Effector CD8-positive, alpha-beta T cell (primary cell): Measurements from ENCODE around the gene SLC39A7.

Source experiments
- DNase-seq: peaks from one replicate; lab custom pipeline; 2025; lab: John Stamatoyannopoulos, UW
- total RNA-seq, 4 experiments: gene quantifications; one replicate each; lab custom pipeline; 2026; lab: John Stamatoyannopoulos, UW

SLC39A7 gene, protein sequence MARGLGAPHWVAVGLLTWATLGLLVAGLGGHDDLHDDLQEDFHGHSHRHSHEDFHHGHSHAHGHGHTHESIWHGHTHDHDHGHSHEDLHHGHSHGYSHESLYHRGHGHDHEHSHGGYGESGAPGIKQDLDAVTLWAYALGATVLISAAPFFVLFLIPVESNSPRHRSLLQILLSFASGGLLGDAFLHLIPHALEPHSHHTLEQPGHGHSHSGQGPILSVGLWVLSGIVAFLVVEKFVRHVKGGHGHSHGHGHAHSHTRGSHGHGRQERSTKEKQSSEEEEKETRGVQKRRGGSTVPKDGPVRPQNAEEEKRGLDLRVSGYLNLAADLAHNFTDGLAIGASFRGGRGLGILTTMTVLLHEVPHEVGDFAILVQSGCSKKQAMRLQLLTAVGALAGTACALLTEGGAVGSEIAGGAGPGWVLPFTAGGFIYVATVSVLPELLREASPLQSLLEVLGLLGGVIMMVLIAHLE
- total RNA-seq: 75.9 to 88.3 (median 82.4) reads per million in 4 experiments

DNA sequence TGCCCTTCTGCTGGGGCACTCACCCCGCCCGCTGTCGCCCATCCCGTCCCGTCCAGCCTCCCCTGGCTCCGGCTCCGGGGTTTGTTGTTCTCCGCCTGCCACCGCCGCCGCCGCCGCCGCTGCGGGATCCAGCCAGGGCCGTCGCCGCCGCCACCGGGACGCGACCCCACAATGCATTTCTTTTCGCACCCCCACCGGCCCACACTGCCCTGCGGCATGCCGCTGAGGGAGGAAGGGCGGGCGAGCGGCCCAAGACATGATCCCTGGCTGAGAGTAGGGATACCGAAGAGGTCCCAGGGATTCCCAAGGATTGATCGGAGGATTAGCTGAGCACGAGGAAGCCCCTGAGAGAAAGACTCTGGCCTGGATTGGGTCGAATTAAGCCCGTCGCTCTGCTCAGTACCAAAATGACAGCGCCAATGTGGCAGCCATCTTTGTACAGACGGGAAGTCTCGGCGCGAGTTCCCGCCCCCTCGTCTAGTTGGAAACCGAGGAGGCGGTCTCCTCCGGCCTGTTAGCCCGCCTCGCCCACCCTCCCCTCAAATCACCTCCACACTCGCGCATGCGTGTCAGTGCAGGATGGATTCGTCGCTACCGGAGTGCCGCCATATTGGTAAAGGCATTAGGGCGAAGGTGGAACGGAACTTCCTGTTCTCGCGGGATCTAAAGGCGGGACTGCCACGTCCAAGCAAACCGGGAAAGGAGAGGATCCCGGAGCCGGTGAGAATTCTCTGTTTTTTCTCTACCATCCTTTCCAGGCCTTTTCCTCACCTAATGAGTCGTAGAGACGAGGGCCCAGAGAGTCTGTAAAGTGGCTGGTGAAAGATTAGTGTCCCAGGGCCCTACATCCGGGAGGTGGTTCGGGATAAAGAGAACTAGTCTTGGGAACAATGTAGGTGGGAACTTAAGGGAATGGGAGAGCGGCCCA, at the start of gene SLC39A7, which contains the start of gene RXRB:
TSS of gene SLC39A7 (plus strand) at position 649 of the 928 bp plus-strand sequence. CDS start 379 bp downstream, outside the sequence.
TSS of gene RXRB (minus strand) at position 447 of the 928 bp plus-strand sequence. CDS start at position 258, 189 bp downstream.
- DNase-seq: peak; percentile 99

DNA sequence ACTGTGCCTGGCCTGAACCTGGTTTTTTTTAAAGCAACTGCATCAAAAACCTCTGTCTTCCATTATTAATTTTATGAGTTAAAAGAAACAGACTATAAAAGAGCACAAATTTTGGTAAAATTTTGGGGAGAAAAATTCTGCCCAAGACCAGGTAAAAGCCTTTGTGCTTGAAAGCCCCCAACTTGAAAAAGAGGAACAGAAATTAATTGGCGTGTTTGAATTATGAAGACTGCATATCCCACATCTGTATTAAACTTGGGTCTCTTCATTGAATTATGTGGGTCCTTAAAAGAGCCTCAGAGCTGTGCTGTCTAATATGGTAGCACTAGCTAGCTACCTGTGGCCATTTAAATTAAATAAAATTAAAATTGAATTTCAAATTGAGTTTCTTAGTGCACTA, 49.6 kb upstream of the SLC39A7 start:
- DNase-seq: no peak

DNA sequence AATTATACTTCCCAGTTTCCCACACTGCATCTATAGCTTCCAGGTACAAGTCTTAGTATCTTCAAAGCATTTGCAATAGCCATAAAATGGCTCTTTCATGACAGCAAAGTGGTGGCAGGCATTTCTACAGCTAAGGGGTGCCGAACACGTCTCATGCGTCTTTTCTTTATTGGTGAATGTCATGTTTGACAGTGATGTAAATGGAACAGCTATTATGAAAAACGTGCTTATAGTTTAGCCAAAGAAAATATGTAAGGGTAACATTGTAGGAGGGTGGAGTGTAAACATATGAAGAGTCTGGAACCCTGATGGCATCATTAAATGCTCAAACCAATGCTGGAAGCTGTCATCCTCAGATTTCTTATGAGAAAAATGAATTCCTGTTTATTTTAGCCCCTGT, 46.3 kb upstream of the SLC39A7 start:
- DNase-seq: no peak

DNA sequence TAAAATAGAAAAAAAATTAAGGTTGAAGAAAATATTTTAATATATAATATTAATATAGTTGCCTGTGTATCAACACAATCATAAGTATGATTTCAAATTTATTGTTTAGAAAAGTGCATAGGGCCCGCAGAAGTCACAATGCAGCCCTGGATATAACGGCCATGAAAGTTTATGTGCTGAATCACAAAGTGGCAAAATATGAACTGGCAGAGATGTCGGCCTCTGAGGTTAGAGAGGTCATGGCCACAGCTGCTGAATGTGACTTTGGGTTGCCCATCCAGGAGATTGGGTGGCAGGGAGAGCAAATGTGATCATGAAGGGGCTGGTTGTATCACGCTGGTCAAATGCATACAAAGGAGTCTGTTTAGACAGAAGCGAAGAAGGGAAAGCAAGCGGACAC, 44.1 kb upstream of the SLC39A7 start:
- no peak for DNase-seq

DNA sequence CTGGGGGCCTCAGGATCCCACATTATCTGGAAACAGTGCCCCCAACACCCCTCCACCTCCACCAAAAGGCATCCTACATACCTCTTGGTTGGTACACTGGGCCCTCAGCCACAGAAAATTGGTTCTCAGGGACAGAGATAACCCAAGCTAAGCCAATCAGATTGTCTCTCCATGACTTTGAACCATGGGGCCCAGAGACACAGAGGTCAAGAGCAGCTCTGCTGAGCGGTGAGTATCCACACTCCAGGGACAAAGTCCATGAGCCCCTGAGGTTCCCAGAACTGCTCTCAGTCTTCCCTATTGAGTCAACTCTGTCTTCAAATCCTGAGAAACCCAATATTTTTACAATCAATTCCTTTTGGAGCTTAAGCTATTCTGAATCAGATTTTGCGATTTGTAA, 43.7 kb upstream of the SLC39A7 start:
- no peak for DNase-seq

DNA sequence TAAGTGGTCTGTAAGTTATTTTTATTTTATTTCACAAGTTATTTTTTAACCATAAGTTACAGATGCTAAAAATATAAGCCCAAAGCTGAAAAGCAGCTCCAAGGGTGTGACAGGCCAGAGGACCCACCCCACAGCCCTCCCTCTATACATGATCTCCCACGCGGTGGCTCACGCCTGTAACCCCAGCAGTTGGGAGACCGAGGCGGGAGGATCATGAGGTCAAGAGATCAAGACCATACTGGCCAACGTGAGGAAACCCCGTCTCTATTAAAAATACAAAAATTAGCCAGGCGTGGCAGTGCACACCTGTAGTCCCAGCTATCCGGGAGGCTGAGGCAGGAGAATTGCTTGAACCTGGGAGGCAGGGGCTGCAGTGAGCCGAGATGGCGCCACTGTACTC, 40.6 kb upstream of the SLC39A7 start:
- no peak for DNase-seq

DNA sequence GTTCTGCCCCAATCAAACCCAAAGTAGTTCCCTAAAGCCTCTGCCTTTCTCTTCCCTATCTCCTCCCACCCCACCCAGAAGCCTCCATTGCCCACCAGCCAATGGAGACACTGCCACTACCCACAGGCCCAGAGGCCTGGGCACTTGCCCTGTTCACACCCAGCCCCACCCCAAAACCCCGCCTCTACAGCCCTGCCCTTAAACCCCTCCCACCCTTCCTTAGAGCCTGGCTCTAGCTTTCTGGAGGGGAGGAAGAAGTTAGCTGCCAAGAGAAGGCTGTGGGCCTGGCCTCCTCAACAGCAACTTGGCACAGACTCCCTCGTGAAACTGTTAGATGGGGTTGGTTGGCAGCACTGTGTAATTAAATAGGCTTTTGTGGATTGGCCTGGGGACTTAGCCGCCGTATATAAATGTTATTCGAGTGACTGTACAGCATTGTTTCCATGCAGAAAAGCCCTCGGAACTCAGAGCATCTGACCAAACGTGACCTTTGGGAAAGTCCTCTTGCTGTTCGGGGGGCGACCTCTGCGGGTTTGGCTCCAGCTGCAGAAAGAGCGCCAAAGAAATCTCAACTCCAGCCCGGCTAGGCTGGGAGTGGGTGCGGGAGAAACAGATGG, 39.8 kb upstream of the SLC39A7 start:
- DNase-seq: no peak

DNA sequence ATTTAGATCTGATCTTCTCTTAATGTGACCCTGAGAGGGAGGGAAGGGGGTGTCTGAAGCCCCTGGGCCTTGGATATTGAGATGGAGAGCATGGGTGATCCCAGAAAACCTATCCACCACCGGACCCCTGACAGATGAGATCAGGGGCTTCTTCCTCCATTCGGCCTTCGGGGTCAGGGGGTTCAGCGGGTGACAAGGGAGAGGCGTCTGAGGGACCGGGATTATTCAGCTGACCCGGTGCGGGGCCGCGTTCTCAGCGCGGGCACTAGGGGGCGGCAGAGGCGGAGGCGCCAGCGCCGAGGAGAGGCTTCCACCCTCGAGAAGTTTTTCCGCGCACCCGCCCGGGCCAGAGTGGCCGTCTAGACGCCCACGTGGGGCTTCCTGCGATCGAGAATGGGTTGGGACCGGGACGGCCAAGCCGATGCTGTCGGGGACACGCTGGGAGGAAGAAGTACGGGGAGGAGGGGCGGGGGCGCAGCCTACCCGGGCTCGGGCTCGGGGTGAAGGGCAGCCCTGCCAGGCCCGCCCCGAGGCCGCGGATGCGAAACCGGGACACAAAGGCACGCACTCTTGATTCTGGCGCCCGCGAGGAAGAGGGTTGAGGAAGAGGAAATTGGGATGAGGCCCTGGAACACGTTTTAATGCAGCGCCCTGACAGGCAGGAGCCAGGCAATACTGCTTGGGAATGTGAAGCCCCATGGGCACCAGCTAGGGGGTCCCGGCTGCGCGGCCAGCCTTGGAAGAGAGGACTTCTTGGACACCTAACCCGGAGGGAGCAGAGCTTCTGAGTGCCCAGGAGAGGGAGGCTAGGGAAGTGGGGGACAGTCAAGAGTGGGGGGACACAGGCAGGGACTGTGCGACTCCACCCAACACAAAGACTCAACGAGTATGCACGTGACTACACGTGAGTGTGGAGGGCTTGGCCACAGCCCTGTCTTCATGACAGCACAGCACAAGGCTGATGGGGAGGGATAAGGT, 39.0 kb upstream of the SLC39A7 start:
- DNase-seq: peak; percentile 76

DNA sequence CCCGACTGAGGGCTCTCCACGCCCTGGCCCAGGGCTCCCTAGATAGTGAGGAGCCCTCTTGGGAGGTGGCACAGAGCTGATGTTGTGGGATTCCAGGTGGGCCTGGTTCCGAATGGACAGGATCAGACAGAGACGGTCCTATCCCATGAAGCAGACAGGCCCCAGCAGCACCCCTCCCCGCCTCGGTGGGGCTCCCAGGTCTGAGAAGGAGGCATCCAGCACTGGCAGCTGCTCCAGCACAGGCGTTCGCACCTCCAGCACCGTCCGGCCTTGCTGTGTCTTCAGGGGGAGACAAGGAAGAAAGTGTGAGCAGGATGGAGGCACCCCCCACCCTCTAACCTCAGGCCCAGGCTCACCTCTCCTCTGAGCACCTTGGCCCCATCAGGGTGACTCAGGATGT, 37.1 kb upstream of the SLC39A7 start:
- DNase-seq: no peak

DNA sequence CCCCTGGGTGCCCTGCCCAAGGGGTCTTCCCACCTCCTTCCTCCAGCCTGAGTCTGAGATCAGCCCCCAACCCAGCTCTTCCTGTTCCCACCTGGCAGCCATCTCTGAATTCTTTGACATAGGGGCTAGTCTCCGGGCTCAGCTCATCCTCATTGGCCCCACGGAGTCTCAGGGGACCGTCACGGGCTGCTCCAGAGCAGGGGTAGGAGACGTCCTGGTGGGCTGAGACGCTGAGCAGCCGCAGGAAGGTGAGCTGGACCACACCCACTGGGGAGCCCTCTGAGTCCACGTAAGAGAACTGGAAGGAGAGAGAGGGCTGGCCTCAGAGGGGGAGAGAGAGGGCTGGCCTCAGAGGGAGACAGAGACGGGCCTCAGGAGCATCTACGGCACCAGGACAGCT, 36.5 kb upstream of the SLC39A7 start:
- no peak for DNase-seq

DNA sequence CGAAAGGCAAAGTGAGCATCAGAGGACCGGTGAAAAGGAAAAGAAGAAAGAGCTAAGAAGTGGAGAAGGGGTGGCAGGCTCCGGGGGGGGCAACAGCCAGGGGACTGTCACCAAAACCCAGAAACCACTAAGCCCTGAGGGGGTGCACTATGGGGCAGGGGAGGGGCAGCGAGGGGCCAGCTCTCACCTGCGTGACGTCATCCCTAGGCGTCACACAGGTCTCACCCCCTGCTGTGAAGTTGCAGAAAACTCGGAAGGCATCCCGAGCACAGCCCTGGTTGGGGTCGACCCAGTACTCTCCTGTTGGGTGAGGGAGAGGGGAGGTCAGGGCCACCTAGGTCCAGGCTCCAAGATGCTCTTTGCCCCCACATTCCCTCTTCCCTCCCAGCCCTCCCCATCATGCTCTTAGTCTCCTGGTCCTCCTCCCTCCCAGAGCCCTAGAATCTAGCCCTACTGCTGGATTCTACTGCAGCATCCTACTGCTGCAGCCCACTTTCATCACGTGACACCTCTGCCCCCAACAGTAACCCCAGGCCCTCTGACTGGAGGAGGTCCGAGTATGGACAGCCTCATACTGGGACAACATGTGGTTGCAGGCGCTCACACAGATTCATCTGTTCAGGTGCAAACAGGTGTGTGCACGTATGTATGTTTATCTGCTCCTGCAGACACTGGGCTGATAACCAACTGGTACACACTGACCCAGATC, 35.8 kb upstream of the SLC39A7 start:
- no peak for DNase-seq

DNA sequence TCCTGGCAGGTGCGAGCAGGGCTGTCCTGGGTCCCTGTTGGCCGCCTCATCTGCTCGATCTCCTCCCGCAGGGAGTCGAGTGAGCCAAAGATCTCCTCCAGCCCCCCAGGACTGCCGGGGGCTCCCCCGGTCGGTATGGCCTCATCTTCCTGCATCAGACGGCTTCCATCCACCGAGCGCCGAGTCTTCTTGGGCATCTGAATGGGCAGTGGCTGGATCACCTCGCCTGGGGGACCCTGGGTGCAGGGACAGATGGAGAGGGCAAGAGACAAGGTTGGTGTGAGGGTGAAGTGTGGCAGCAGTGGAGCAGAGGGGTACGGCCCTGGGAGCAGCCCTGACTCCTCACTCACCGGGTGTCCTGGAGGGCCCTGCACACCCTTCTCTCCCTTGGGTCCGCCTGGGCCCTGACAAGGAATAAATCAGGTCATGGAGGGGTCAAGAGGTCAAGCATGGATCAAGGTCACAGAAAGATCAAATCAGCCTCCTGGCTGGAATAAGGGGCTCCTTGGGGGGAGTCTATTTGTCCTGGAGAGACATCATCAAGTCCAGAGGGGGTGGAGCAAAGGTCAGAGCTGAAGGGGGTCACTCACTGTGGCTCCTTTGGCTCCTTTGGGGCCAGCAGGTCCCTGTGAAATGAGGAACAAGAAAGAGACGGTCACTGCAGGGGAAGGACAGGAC, 34.9 kb upstream of the SLC39A7 start:
- no peak for DNase-seq

DNA sequence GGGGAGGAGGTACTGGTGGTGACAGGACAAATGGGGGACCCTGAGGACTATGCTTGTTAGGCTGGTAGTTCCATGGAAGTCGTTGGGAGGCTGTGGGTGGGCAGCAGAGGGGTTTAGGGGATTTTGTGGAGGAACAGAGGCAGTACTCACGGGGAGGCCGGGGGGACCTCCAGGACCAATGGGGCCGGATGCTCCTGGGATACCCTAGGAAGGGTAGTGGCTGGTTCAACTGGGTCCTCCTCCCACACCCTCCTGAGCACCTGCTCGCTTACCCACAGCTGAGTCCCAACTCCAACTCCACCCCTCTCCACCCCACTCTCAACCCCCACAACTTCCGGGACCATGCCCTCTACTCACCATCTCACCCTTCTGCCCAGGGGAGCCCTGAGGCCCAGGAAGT, 34.3 kb upstream of the SLC39A7 start:
- no peak for DNase-seq

DNA sequence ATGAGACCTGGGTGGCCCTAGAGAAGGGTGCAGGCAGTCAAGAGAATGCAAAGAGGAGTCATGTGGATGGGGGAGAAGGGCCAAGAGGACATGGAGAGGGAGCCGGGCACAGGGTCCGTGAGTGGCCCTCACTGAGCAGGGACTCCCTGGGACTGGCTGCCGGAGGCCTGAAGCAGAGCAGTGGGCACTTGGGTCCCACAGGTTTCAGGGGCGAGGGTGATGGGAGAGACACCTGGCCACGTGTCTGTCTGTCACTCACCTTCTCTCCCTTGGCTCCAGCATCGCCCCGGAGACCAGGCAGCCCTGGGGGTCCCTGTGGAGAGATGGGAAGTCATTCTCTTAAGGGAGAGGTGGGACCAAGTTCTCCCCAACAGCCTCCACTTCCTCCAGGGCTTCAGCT, 33.9 kb upstream of the SLC39A7 start:
- no peak for DNase-seq

DNA sequence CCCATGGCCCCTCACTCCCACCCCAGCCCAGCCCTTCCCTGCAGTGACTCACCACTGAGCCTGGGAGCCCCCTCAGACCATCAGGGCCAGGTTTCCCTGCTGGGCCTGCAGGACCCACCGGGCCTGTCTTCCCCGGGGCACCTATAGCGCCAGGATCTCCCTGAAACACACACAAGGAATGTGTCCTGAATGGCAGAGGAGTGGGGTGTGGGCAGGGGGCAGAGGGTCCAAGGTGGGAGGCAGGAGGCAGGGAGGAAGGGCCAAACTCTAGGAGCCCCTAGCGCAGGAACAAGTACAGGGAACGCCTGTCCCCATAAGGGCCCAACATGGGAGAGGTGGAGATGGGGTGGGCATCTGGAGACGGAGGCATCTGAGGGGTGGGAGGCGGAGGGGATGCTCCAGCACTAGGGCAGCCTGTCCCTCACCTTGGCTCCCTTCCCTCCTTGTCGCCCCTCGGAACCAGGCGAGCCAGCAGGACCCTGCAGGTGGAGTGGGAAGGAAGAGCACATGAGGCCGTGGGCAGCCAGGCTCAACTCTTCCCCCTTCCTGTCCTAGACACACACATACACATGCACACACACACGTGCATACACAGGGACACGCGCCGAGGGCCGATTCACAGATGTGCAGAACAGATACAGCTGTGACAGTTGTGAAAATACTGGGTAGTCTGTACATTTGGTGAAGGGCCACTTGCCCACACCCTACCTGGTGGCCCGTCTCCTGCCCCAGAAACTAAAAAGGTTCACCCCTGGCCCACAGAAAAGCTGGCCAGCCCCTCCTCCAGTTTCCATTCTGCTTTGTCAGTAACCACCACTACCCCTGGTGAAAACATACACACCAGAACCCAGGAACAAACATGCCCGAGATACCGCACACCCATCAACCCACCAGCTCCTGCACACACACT, 33.0 kb upstream of the SLC39A7 start:
- no peak for DNase-seq

DNA sequence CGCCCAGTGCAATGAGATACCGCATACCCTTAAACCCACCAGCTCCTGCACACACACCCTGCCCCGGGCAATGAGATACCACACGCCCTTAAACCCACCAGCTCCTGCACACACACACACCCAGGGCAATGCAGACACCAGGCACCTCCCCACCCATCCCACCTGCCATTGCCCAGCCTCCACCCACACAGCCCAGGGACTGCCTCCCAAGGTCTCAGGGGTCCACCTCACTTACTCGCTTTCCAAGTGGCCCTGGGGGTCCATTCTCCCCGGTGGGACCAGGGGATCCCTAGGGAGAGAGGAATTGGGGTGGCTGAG, 32.4 kb upstream of the SLC39A7 start:
- no peak for DNase-seq

DNA sequence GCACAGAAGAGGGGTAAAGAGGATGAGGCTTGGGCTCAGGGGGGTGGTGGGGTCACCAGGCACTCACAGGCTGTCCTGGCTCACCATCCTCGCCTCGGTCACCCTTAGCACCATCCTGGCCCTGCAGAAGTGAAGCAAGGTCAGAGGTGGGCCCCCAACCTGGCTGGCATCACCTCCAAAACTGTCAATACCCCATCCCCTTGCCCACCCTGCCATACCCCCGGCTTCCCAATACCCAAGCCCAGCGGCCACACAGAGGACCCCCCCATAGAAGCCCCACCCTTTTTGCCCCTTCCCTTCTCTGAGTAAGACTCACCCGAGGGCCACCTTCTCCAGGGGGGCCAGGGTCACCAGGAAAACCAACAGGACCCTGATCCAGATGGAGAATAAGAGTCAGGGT, 32.0 kb upstream of the SLC39A7 start:
- DNase-seq: no peak

DNA sequence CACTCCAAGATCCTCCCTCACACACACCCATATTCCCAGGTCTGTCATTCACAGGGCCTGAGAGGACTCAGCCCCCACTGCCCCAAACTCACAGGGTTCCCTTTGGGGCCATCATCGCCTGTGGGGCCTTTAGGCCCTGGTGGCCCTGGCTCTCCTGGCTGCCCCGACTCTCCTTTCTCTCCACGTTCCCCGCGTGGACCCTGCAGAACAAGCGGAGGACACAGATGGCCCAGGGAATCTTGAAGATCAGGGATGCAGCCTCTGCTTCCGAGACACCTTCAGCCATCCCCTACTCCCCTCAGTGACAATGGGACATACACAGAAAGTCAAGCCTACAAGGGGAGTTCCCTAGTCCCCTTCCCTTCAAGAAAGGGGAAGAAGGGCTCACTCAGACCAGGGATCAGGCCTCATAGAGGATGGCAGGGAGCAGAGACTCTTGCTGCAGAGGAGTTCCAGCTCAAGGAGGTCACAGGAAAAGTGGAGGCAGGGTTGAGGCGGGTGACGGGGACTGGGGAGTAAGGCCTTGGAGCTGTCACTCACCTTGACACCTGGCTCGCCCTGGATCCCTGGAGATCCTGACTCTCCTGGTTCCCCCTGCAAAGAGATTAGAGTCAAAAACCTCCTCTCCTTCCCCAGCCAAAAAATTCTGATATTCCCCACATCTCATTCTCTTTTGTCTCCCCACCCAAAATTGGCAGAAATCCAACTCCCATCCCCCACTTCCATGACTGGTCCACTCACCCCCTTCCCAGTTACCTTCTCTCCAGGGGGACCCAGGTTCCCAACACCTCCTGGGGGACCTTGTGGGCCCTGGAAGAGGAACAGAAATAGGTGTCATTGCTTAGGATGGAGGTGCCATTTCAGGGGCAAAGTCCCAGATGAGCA, 31.1 kb upstream of the SLC39A7 start:
- DNase-seq: no peak
